Measurements from ENCODE around the gene PTTG1.

The PTTG1 gene

DNA sequence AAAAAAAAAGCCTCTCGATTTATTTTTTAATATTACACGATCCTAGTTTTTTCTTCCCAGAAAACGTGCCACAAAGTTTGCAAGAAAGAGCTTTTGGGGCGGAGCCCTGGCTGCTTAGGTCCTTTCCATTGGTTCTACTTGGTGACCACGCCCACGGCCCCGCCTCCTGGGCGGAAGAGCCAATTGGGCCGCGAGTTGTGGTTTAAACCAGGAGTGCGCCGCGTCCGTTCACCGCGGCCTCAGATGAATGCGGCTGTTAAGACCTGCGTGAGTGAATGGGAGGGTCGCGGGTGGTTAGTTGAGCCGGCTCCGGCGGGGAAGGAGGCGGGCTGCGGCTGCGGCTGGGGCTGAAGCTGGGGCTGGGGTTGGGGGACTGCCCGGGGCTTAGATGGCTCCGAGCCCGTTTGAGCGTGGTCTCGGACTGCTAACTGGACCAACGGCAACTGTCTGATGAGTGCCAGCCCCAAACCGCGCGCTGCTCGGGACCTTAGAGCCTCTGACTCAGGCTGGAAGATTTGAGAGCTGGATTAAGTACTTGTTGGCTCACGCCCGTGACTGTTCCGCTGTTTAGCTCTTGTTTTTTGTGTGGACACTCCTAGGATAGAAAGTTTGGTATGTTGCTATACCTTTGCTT lies at the start of gene PTTG1:
PTTG1 (plus strand) TSS at position 231 of the 634 bp plus-strand sequence. CDS start 458 bp downstream, outside the sequence.
- DNase-seq (ENCODE audit: low spot score) = peak; percentile 97

DNA sequence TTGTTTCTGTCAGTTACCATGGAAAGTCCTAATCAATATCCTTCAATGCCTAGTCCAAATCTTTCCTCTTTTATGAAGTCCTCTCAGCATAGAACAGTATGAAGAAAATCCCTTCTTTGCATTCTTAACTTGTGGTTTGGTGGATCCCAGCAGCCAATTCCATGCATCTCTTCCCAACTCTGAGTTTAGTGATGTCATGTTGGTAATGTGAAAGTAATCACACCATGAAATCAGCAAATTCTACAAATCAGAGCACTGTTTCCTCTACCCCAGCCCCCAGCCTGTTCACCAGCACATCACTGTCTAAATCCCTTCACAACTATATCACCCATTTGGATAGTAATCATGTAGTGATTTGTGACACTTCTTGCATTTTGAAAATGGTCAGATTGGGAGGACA lies 46.5 kb upstream of the PTTG1 start:
- no peak for DNase-seq (ENCODE audit: low spot score)

GRCh38 chr5:160375701-160376100 lies 46.0 kb upstream of the PTTG1 start:
- no peak for DNase-seq (ENCODE audit: low spot score)

GRCh38 chr5:160376416-160376815 lies 45.2 kb upstream of the PTTG1 start:
- no peak for DNase-seq (ENCODE audit: low spot score)

DNA sequence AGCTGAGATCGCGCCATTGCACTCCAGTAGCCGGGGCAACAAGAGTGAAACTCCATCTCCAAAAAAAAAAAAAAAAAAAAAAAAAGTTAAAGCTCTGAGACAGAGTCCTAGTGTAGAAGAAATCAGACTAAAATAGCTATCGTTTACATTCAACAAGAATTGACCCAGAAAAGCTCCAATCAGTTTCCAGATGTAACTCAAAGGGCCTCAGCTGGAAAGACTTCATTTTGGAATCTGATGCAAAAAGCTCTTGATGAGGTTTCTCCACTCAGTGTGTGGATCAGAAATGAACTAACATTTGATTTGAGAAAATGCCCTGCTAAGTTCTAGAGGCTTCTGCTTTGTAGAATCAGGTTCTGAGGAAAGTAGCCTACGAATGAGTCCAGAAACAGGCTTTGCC lies 44.0 kb upstream of the PTTG1 start:
- DNase-seq (ENCODE audit: low spot score) = no peak

GRCh38 chr5:160378330-160378729 lies 43.3 kb upstream of the PTTG1 start:
- DNase-seq (ENCODE audit: low spot score) = no peak

DNA sequence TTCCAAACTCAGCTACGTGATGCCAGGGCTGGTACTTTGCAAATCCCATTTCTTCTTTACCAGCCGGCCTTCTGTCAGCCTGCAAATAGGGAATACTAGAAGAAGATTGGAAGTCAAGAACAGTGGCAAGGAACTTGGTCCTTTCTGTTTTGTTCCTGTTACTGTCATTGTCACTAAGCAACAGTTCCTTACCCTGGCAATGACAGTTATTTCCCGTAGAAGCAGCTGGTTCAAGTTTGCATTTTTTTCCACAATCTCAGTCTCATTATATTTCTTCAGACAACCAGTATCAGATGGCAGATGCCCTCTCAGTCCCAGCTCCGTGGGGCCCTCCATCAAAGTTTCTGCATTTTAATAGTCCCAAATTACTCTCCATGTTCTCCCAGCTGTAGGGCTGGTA lies 42.1 kb upstream of the PTTG1 start:
- DNase-seq (ENCODE audit: low spot score) = no peak

DNA sequence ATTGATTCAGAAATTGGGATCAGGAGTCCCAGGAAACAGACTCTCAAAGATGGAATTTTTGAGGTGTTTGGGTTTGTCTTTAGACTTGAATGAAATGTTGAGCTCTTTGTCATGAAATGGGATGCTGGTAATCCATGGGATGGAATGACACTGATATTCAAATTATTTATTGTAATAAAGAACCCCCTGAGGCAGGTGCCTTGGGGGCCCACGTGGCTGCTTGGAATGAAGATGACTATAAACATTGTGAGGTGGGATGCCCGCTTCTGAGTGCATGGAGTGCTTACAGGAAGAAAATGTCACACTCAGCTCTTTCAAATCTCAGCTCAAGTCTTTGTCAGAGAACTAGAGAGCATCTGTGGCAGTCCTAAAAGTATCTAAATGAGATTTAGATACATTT lies 41.6 kb upstream of the PTTG1 start:
- no peak for DNase-seq (ENCODE audit: low spot score)

- DNase-seq (ENCODE audit: low spot score) = no peak
Measured at GRCh38 chr5:160382346-160382745, 39.3 kb upstream of the PTTG1 start.

GRCh38 chr5:160384681-160385080 lies 37.0 kb upstream of the PTTG1 start:
- DNase-seq (ENCODE audit: low spot score) = no peak

- DNase-seq (ENCODE audit: low spot score) = no peak
Measured at GRCh38 chr5:160385496-160385895, 36.2 kb upstream of the PTTG1 start.

GRCh38 chr5:160387445-160387844 lies 34.2 kb upstream of the PTTG1 start:
- no peak for DNase-seq (ENCODE audit: low spot score)

DNA sequence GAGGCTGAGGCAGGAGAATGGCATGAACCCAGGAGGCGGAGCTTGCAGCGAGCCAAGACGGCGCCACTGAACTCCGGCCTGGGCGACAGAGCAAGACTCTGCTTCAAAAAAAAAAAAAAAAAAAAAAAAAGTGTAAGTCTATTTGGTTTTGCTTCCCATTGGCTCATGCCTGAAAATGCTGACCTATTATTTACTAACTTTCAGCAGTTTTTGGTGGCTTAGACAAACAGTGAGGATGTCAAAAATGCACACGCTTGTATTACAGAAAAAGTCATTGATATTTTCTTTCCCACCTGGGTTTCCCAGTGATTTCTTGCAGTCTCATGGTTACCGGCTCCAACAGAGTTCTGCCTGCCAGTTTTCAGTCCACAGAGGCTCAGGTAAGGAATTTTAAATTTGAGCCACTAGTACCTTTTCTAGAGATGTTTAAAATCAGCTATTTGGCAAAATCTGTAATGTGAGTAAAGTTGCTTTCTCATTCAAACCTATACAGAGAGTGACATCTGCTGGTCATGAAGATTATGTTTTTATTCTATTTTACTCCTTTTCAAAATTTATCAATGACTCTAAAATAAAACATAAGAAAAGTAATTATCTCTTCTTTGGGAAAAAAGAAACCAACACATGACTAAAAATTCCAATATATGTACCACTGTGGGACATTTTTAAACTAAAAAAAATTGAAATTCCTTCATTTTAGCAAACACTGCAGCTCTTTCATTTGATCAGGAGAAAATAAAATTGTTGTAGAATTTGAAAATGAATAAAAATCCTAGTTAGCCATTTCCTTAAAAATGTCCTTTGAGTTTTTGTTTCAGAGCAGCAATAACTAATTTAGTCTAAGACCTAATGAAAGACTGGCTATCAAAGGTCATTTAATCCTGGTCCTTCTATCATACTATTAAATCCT lies 30.6 kb upstream of the PTTG1 start:
- DNase-seq (ENCODE audit: low spot score) = peak; percentile 56

DNA sequence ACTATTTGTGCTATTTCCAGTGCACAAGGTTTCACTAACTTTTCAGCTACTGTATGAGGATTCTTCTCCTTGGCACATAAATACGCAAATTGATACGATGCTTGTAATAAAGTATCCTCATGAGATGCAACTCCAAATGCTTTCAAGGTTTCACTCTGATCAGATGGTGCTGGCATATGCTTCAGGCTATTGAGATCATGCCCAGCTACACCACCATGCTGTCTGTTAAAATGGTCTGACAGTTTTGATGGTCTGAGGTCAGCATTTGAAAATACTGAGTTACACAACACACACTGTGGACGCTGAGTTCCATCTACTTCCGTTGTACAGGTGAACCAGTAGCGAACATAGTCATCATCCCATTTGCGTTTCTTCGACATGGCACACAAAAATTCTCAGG lies 26.5 kb upstream of the PTTG1 start:
- DNase-seq (ENCODE audit: low spot score) = no peak

- no peak for DNase-seq (ENCODE audit: low spot score)
Measured at GRCh38 chr5:160397492-160397891, 24.2 kb upstream of the PTTG1 start.

GRCh38 chr5:160398806-160399205 lies 22.8 kb upstream of the PTTG1 start:
- peak; percentile 74 for DNase-seq (ENCODE audit: low spot score)

GRCh38 chr5:160399402-160400353 lies 22.0 kb upstream of the PTTG1 start, which contains the start of gene FAM200C:
Gene FAM200C, minus strand, starts transcription at chr5:160400054. Its CDS starts 4,564 bp downstream, at chr5:160395490.
- peak; percentile 96 for DNase-seq (ENCODE audit: low spot score)

GRCh38 chr5:160418561-160419457 lies 2.8 kb upstream of the PTTG1 start, which contains the start of gene SLU7:
Gene SLU7, minus strand, starts transcription at chr5:160419081. Its CDS starts 3,787 bp downstream, at chr5:160415294.
- DNase-seq (ENCODE audit: low spot score) = peak; percentile 94

DNA sequence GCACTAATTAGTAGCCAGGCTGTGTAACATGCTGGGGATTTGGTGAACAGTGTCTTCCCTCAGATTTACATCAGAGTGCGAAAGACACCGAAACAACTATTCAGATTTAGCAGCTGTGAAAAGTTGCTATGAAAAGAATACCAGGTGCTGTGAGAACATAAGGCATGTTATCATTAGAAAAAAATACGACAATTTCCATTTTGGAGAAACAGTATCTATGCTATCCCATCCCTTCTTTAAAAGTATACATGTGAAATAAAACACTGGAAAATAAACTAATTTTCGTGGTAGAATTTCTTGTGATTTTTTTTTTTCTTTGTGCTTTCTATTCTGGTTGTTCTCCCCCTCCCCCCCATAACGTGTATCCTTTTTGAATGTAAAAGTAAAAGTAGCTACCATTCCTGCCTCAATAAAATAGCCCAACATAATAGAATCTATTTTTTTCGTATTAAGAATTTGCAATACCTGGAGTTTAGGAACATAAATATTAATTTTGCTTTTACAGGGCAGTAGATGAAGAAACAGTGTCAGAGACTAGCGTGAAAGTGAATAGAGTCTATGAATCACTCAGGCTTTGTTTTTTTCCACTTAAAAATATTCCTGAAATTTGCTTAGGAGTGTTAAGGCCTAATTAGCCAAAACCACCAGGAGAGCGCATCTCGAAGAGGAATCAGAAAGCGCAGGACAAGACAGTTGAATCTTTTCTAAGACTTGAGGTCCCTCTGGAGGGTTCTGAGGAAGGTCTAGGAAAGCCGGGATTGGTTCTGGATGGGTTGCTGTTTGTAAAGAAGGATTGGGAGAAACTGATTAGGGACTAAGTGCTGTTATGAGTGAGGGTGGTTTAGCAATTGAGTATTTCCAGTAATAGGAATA lies 2.0 kb upstream of the PTTG1 start:
- DNase-seq (ENCODE audit: low spot score) = peak; percentile 27

- DNase-seq (ENCODE audit: low spot score) = no peak
Measured at GRCh38 chr5:160420331-160420610, 1.4 kb upstream of the PTTG1 start.
